Left ventricle myocardium inferior (tissue), 1 donor: ENCODE measurements around the gene CNN1. TPM values are rescaled to one million over a fixed set of nuclear protein-coding genes. Genes with fewer than 3 reads are reported as not detected.
"Not testable (repeated sequence)": the region's sequence is repeated elsewhere in the genome, so short reads cannot be mapped to it uniquely, and the experiment has no call there.

Experiments used
- DNase-seq: peaks from one replicate; pipeline ENCODE4 v3.0.0-alpha.2; 2020
- H3K27ac ChIP-seq: fragments of 200-600 bp; replicated peaks from 2 replicates; pipeline ENCODE4 v1.8.0; 2021
- H3K27me3 ChIP-seq: fragments of 200-600 bp; 2 replicates; pipeline ENCODE4 v1.8.0; 2021; ENCODE audit warnings: low read depth
- H3K36me3 ChIP-seq: fragments of 200-600 bp; 2 replicates; pipeline ENCODE4 v1.8.0; 2021
- H3K4me1 ChIP-seq: fragments of 200-600 bp; 2 replicates; pipeline ENCODE4 v1.8.0; 2021
- H3K4me3 ChIP-seq: fragments of 200-600 bp; 2 replicates; pipeline ENCODE4 v1.8.0; 2021; ENCODE audit warnings: mild to moderate bottlenecking, moderate library complexity
- H3K9me3 ChIP-seq: fragments of 200-600 bp; replicated peaks from 2 replicates; pipeline ENCODE4 v1.8.0; 2021
- CTCF ChIP-seq: fragments of 200-600 bp; IDR thresholded peaks from 2 replicates; pipeline ENCODE4 v1.8.0; 2021; ENCODE audit warnings: antibody characterized with exemption, mild to moderate bottlenecking, borderline replicate concordance
- intact Hi-C: fragments of 100-400 bp; cut with micrococcal nuclease; formaldehyde crosslinking; loops from one replicate; pipeline ENCODE4 v1.11.0; 2022
- total RNA-seq: library from RNA; stranded (reverse); fragmentation: NEBNext Ultra II Directional; extraction: Animal tissue kit (Norgen Biotek cat#: 25700); gene quantifications from one replicate; pipeline ENCODE4 v1.2.1, GENCODE V29; 2021
- donor health status: DM: no; HTN: yes; CAD: no; lungs with severe emphysema.

Gene CNN1
- total RNA-seq, 1 donor from 2014 or later = 133 TPM

- no peak for TF ChIP-seq CTCF
- no peaks in the 10 kb centered on the region for H3K27me3 ChIP-seq
- intact Hi-C loops = no loop called here
- no peaks in the 10 kb centered on the region for H3K36me3 ChIP-seq
- peaks cover 22% of the 10 kb centered on the region for H3K4me1 ChIP-seq
- H3K9me3 ChIP-seq = no peaks in the 10 kb centered on the region
- no peak overlapping the region for H3K4me3 ChIP-seq
- DNase-seq = no peak
- no peak overlapping the region for H3K27ac ChIP-seq
Observed at GRCh38 chr19:11563532-11563931, 24.9 kb downstream of the CNN1 start.

GRCh38 chr19:11564082-11564807 lies 25.6 kb downstream of the CNN1 start:
- intact Hi-C loops, H3K9me3 ChIP-seq, H3K27me3 ChIP-seq, H3K27ac ChIP-seq, H3K36me3 ChIP-seq, DNase-seq, H3K4me3 ChIP-seq: not testable (repeated sequence)
- H3K4me1 ChIP-seq = peaks cover 16% of the 10 kb centered on the region

- intact Hi-C loops, H3K4me1 ChIP-seq, DNase-seq, H3K36me3 ChIP-seq, H3K4me3 ChIP-seq, H3K27ac ChIP-seq, H3K9me3 ChIP-seq, H3K27me3 ChIP-seq: not testable (repeated sequence)
Observed at GRCh38 chr19:11565649-11565980, 27.0 kb downstream of the CNN1 start.

- TF ChIP-seq CTCF = no peak
Observed at GRCh38 chr19:11566164-11566563, 27.5 kb downstream of the CNN1 start.

GRCh38 chr19:11570039-11570462 lies 31.4 kb downstream of the CNN1 start:
- Histone ChIP-seq H3K27ac (no peak overlapping the region), H3K4me3 (no peak overlapping the region), H3K36me3 (no peaks in the 10 kb centered on the region), H3K27me3 (no peaks in the 10 kb centered on the region), H3K9me3 (no peaks in the 10 kb centered on the region), H3K4me1 (no peaks in the 10 kb centered on the region)
- no peak for DNase-seq
- intact Hi-C loops = no loop called here
- no peak for TF ChIP-seq CTCF

More at GRCh38 chr19:11566164-11566563, 27.5 kb downstream of the CNN1 start:
- H3K27ac ChIP-seq = no peak overlapping the region
- H3K9me3 ChIP-seq = no peaks in the 10 kb centered on the region
- H3K4me3 ChIP-seq = no peak overlapping the region
- no peaks in the 10 kb centered on the region for H3K36me3 ChIP-seq
- no peak for DNase-seq
- no peaks in the 10 kb centered on the region for H3K27me3 ChIP-seq
- no peaks in the 10 kb centered on the region for H3K4me1 ChIP-seq
- intact Hi-C loops = no loop called here

GRCh38 chr19:11573354-11573753 lies 34.7 kb downstream of the CNN1 start:
- H3K27me3 ChIP-seq, intact Hi-C loops, H3K4me1 ChIP-seq: not testable (repeated sequence)

GRCh38 chr19:11573763-11574162 lies 35.1 kb downstream of the CNN1 start:
- H3K9me3 ChIP-seq, H3K27ac ChIP-seq, intact Hi-C loops, H3K4me1 ChIP-seq, H3K36me3 ChIP-seq, H3K27me3 ChIP-seq, H3K4me3 ChIP-seq, DNase-seq: not testable (repeated sequence)

More at GRCh38 chr19:11573354-11573753, 34.7 kb downstream of the CNN1 start:
- H3K27ac ChIP-seq, H3K9me3 ChIP-seq, H3K36me3 ChIP-seq, DNase-seq, H3K4me3 ChIP-seq: not testable (repeated sequence)
